GM06990 (cell line): ENCODE data around the gene ERBB4.
A peak's percentile ranks its signal among the peaks of the same experiment; 100 is the strongest.

Experiments
- DNase-seq: peaks from one replicate; pipeline ENCODE4 v3.0.0-alpha.2; 2011; ENCODE audit not compliant: insufficient read length; ENCODE audit errors: extremely low read depth
- H3K27me3 ChIP-seq: replicated peaks from 2 replicates; pipeline ENCODE4 v1.6.0; 2011; ENCODE audit warnings: low read length; ENCODE audit not compliant: control insufficient read depth, insufficient read depth
- H3K36me3 ChIP-seq: 2 replicates; pipeline ENCODE4 v1.5.1; 2011; ENCODE audit warnings: low read length; ENCODE audit not compliant: control insufficient read depth, insufficient read depth
- H3K4me3 ChIP-seq: replicated peaks from 2 replicates; pipeline ENCODE4 v1.5.1; 2011; ENCODE audit warnings: low read depth, mild to moderate bottlenecking, control low read depth, low read length
- TF ChIP-seq, protein P1 (sequence below): IDR thresholded peaks from 2 replicates; pipeline ENCODE4 v1.5.1; 2011; ENCODE audit warnings: low read length, control low read depth, mild to moderate bottlenecking, inconsistent platforms; ENCODE audit not compliant: insufficient read depth, poor library complexity, severe bottlenecking

Gene ERBB4

DNA sequence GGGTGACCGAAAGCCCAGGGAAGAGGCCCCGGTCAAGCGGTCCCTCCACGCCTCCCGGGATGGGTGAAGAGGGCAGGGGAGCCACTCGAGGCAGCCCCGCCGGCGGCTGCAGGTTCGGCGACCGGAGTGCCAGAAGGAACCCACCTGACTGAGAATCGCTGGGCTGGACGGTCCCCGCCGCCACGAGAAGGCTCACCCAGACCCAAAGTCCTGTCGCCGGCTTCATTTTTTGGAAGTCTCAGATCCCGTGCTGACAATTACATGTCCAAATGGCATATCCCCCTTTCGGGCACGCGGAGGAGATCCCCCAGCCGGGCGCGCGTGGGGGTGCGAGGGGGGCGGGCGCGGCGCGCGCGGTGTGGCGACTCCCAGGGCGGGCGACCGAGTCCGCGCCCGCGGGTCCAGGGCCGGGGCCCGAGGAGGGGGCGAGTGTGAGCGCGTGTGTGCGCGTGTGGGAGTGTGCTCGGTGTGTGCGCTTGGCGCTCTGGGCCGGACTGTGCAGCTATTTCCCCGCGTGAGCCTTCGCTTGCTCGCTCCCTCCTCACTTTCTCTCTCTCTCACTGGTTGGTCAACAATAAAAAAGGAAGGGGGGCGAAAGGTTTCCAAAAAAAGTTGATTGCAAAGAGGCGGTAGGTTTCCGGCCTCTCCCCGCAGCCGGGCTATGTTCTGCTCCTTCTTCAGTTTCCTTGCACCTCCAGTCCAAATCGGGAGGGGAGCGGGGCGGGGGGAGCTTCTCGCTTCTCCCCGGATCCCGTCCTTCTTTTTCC lies at the start of gene ERBB4:
Gene ERBB4 (minus strand): TSS at position 498 of the 767 bp plus-strand sequence. CDS start 272 bp downstream, at position 226.
- no peaks in the 10 kb centered on the region for H3K36me3 ChIP-seq
- TF ChIP-seq, protein P1, sequence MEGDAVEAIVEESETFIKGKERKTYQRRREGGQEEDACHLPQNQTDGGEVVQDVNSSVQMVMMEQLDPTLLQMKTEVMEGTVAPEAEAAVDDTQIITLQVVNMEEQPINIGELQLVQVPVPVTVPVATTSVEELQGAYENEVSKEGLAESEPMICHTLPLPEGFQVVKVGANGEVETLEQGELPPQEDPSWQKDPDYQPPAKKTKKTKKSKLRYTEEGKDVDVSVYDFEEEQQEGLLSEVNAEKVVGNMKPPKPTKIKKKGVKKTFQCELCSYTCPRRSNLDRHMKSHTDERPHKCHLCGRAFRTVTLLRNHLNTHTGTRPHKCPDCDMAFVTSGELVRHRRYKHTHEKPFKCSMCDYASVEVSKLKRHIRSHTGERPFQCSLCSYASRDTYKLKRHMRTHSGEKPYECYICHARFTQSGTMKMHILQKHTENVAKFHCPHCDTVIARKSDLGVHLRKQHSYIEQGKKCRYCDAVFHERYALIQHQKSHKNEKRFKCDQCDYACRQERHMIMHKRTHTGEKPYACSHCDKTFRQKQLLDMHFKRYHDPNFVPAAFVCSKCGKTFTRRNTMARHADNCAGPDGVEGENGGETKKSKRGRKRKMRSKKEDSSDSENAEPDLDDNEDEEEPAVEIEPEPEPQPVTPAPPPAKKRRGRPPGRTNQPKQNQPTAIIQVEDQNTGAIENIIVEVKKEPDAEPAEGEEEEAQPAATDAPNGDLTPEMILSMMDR = no peak
- H3K27me3 ChIP-seq = no peaks in the 10 kb centered on the region; the same call in 1 of the 2 replicates
- H3K4me3 ChIP-seq = peak within 1 kb of the TSS; percentile 10
- DNase-seq = peak; percentile 9

GRCh38 chr2:212580117-212580516 lies 41.5 kb upstream of the ERBB4 start:
- no peak overlapping the region for H3K4me3 ChIP-seq
- DNase-seq = no peak
- no peaks in the 10 kb centered on the region for H3K27me3 ChIP-seq
- TF ChIP-seq, protein P1 = no peak
- no peaks in the 10 kb centered on the region for H3K36me3 ChIP-seq

DNA sequence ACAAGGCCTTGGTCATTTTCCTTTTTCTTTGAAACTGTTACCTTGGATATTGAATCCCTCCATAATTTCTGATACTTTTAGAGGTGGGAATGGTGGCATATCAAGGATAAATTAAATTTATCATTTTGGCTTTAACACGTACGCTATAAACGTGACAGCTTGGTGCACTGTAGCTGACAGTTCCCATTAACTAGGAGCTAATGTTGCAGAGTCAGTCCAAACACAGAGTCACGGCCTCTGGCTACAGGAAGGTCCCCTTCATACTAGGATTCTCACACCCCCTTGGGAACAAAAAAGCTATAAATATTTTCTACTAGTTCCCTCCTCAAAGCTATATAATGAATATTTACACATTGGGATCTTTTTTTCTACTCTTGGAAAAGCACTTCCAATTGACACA lies 17.7 kb upstream of the ERBB4 start:
- no peak for DNase-seq
- TF ChIP-seq, protein P1 = no peak
- Histone ChIP-seq H3K36me3 (no peaks in the 10 kb centered on the region), H3K4me3 (no peak overlapping the region), H3K27me3 (no peaks in the 10 kb centered on the region)

DNA sequence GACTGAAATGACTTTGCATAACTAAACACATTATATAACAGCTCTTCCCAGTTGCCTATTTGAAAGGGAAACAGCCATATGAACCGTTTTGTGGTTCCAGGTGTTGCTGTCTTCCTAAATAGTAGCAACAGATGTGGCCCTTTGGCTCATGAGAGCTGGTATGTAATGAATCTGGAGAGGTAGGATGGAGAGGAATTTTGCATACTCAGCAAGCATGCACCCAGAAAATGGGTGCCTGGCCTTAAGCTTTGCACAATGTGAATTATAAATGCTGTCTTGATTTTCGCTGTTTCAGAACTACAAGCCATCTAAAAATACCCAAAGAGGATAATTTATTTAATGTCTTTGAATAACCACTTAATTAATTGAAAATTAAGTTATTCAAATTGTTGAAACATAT lies 15.6 kb upstream of the ERBB4 start:
- TF ChIP-seq, protein P1 = no peak
- no peak overlapping the region for H3K4me3 ChIP-seq
- no peaks in the 10 kb centered on the region for H3K27me3 ChIP-seq
- DNase-seq = no peak
- H3K36me3 ChIP-seq = no peaks in the 10 kb centered on the region

DNA sequence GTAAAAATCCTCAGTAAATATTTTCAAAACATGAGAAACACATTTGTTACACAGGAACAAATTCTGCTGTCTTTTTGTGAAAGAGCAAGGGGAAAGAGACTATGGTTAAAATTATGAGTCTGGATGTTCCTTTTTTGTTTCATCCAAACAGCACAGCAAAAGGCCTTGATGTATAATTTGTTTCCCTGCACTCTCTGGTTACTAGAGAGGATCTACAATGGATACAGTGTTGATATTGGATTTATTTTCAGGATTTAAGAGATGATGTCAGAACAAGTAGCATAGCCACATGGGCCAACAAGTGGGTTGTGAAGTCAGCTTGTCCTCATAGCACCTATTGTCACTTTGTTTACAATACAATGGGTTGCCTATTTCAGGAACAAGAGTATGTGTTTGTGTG lies 11.3 kb upstream of the ERBB4 start:
- no peak overlapping the region for H3K4me3 ChIP-seq
- H3K36me3 ChIP-seq = no peaks in the 10 kb centered on the region
- no peak for DNase-seq
- no peaks in the 10 kb centered on the region for H3K27me3 ChIP-seq
- TF ChIP-seq, protein P1 = no peak
